Upper lobe of left lung (tissue), 4 donors: ENCODE results near the gene PLA2G4B.

Experiments
- POLR2A ChIP-seq, 4 donors: fragments of 450-650 bp; IDR thresholded peaks; one replicate each; pipeline ENCODE4 v1.5.1; 2016 to 2017; ENCODE audit warnings: antibody characterized with exemption in 4 of 4, mild to moderate bottlenecking in 2 of 4
- POLR2AphosphoS5 ChIP-seq, 2 donors: sonication (generic); formaldehyde crosslinking; IDR thresholded peaks; one replicate each; pipeline ENCODE4 v1.5.1; 2017; ENCODE audit warnings: antibody characterized with exemption in 2 of 2
- TF ChIP-seq, protein P1 (sequence below), 6 experiments: fragments of 450-650 bp in 4 of 6; fragments of 200-600 bp in 2 of 6; sonication (generic) in 2 of 6; IDR thresholded peaks; one replicate each; pipeline ENCODE4 v1.5.1; 2016 to 2019; ENCODE audit warnings: antibody characterized with exemption in 6 of 6

DNA sequence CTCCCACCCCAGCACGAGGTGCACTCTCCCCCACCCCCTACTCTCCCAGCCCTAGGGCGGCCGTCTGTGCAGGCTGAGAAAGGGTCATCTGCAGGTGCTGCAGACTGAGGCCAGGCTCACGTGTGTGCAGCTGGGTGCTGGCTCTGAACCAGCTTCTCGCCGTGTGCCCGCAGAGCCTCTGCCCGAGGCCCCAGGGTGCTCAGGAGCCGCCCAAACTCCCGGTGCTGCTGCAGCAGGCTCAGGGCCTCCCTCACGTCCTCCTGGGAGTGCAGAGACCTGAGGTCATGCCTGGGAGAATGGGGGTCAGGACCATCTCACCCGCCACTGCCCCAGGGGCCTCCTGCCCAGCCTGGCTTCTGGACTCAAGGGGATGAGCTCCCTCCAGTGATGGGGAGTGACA lies 38.0 kb downstream of the PLA2G4B start:
- TF ChIP-seq, protein P1, sequence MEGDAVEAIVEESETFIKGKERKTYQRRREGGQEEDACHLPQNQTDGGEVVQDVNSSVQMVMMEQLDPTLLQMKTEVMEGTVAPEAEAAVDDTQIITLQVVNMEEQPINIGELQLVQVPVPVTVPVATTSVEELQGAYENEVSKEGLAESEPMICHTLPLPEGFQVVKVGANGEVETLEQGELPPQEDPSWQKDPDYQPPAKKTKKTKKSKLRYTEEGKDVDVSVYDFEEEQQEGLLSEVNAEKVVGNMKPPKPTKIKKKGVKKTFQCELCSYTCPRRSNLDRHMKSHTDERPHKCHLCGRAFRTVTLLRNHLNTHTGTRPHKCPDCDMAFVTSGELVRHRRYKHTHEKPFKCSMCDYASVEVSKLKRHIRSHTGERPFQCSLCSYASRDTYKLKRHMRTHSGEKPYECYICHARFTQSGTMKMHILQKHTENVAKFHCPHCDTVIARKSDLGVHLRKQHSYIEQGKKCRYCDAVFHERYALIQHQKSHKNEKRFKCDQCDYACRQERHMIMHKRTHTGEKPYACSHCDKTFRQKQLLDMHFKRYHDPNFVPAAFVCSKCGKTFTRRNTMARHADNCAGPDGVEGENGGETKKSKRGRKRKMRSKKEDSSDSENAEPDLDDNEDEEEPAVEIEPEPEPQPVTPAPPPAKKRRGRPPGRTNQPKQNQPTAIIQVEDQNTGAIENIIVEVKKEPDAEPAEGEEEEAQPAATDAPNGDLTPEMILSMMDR (IDR thresholded peaks at IDR 0.05) = no peak
- TF ChIP-seq POLR2A (IDR thresholded peaks at IDR 0.05) = no peak
- TF ChIP-seq POLR2AphosphoS5 (IDR thresholded peaks at IDR 0.05) = no peak
